Hematopoietic multipotent progenitor cell treated with erythropoietin and hydrocortisone succinate and interleukin-3 and kit ligand, for 6 days (in vitro differentiated cells): ENCODE results near the gene KRTAP5-3.
"Not testable (repeated sequence)": the region's sequence is repeated elsewhere in the genome, so short reads cannot be mapped to it uniquely, and the experiment has no call there.

ENCODE experiments used
- DNase-seq: peaks from one replicate; pipeline ENCODE4 v3.0.0-alpha.2; 2015

Gene KRTAP5-3

DNA sequence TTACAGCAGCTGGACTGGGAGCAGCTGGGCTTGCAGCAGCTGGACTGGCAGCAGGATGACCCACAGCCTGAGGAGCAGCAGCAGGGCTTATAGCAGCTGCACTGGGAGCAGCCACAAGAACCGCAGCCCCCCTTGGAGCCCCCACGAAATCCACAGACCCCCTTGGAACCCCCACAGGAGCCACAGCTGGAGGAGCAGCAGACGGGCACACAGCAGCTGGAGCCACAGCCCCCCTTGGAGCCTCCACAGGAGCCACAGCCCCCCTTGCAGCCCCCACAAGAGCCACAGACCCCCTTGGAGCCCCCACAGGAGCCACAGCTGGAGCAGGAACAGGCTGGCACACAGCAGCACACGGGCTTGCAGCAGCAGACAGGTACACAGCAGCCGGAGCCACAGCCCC lies 362 bp downstream of the KRTAP5-3 start:
- not testable (repeated sequence) for DNase-seq

GRCh38 chr11:1607156-1607845 lies 962 bp downstream of the KRTAP5-3 start:
- not testable (repeated sequence) for DNase-seq

DNA sequence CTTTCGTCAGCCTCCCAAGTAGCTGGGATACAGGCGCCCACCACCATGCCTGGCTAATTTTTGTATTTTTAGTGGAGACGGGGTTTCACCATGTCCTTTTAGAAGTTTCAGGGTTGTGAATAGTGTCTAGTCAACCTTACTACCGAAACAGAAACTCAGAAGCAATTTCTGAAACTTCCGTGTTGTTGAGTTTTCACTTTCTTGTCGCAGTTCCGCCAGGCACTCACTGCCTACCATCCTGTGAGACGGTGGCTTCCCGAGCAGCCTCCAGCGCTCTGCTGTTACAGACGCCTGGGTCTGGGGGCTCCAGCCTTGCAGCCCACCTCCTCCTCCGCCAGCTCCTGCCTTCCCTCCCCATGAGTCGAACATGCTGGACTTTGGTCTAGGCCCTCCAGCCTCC lies 2.3 kb downstream of the KRTAP5-3 start:
- DNase-seq = not testable (repeated sequence)

DNA sequence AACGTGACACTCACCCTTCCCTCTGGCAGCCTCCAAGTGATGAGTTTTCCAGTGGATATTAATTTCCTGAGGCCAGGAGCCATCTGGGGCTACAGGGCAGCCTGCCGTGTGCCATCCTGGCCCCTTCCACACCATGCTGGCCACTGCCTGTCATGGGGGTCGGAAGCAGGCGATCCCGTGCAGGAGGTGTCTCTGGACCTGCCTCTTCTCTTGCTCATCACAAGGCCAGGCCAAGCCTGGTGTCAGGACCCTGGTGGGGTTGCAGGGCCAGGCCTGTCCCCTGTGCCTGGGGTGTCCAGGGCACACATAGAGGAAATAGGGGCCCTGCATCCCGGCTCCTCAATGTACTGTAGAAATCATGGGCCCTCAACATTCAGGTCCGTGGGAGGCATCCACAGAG lies 3.6 kb downstream of the KRTAP5-3 start:
- no peak for DNase-seq

GRCh38 chr11:1604181-1604580 lies 4.1 kb downstream of the KRTAP5-3 start:
- DNase-seq = no peak

- no peak for DNase-seq
Observed at GRCh38 chr11:1603629-1604028, 4.6 kb downstream of the KRTAP5-3 start.

GRCh38 chr11:1601663-1602062 lies 6.6 kb downstream of the KRTAP5-3 start:
- DNase-seq = not testable (repeated sequence)

DNA sequence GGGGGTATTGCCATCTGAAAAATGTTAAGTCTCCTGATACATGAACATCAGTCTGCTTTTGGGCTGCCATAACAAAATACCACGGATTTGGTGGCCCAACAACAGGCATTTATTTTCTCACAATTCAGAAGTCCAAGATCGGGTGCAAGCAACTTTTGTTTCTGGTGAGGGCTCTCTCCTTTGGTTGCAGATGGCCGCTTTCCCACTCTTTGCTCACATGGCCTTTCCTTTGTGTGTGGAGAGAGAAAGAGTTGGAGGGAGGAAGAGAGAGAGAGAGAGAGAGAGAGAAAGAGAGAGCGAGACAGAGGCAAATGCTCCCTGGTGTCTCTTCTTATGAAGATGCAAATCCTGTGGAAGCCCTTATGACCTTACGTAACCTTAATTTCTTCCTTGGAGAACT lies 7.6 kb downstream of the KRTAP5-3 start:
- DNase-seq = no peak

DNA sequence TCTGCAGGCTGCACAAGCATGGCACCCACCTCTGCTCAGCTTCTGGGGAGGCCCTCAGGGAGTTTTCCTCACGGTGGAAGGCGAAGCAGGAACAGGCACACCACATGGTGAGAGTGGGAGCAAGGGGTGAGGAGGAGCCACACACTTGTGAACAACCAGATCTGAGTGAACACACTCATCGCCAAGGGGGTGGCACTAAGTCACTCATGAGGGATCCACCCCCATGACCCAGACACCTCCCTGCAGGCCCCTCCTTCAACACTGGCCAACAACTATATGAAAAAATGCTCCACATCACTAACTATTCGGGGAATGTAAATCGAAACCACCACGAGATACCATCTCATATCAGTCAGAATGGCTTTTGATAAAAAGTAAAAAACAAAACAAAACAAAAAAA lies 9.4 kb downstream of the KRTAP5-3 start:
- DNase-seq = no peak

DNA sequence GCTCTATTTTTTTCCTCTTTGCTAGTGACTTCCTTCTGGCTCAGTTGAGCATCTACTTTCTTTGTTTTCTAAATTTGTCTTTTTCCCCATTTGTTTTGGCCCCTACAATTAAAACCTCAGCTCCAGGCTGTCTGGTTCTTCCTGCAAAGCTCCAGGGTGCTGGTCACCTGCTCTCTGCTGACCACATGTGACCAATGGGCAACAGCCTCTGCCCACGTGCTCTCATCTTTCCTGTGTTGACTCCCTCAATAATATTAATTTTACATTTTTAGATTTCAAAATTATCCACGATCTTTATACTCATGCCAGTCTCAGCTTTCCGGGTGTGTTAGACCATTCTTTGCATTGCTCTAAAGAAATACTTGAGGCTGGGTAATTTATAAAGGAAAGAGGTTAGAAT lies 9.9 kb downstream of the KRTAP5-3 start:
- not testable (repeated sequence) for DNase-seq

DNA sequence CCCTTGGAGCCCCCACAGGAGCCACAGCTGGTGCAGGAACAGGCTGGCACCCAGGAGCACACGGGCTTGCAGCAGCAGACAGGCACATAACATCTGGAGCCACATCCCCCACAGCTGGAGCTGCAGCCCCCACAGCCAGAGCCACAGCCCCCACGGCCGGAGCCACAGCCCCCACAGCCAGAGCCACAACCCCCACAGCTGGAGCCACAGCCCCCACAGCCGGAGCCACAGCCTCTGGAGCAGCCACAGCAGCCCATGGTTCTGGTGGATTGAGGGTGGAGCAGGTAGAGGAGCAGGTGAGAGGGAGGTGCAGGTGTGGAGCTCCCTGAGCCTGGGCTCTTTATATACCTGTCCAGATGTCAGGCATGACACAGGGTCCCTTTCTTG lies 10.3 kb downstream of the KRTAP5-3 start, which contains the start of gene KRTAP5-2:
TSS of gene KRTAP5-2 (minus strand) at position 301 of the 387 bp plus-strand sequence. CDS start at position 257, 44 bp downstream.
- DNase-seq = no peak

DNA sequence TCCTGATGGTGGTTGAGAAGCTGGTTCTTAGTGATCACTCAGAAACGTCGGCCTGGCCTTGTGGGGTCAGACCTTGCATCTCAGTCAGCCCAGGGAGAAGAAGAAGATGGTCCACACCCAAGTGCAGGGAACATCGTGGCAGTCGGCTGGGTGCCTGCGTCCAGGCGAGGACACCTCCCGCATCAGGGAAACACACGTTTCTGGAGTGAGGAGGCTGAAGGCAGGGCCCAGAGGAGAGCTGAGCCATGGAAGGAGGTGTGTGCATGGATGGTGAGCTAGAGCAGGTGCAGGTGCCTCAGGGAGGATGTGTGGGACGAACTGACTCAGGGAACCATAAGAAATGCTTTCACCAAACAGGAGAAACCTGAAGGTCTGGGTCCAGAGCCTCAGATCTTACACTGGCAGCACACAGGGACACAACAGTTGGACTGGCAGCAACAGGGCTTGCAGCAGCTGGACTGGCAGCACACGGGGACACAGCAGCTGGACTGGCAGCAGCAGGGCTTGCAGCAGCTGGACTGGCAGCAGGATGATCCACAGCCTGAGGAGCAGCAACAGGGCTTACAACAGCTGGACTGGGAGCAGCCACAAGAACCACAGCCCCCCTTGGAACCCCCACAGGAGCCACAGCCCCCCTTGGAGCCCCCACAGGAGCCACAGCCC lies 10.8 kb downstream of the KRTAP5-3 start:
- no peak for DNase-seq

GRCh38 chr11:1596576-1597121 lies 11.6 kb downstream of the KRTAP5-3 start:
- DNase-seq = not testable (repeated sequence)

- DNase-seq = not testable (repeated sequence)
Observed at GRCh38 chr11:1595994-1596575, 12.2 kb downstream of the KRTAP5-3 start.

DNA sequence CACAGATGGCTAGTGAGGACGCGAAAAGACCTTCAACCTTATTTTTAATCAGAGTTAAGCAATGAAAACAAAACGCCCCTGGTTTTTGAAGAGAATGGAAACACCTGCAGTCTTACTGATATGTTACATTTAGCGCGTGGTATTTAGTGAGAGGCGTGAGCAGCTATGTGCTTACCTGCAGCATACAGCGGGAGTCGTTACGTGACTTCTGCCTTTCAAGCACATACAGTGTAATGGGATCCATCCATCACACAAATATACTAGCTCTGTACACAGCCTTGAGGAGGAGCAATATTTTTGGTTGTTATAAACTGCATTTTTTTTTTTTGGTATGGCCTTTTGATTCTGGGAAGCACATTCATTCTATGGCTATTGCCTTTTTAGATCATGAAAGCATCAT lies 15.6 kb downstream of the KRTAP5-3 start:
- no peak for DNase-seq

DNA sequence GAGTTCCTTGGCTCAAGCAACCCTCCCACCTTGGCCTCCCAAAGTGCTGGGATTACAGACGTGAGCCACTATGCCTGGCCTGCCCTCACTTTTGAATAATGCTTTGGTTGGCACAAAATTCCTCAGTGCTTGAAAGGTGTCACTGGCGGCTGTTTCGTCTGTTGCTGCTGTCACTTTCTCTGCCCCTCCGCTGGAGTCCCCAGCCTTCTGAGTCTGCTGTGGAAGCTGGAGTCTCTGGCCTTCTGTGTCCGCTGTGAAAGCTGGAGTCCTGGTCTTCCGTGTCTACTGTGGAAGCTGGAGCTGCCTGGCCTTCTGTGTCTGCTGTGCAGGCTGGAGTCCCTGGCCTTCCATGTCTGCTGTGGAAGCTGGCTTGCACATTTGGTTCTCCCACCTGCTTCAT lies 18.3 kb downstream of the KRTAP5-3 start:
- DNase-seq = no peak

- DNase-seq = not testable (repeated sequence)
Observed at GRCh38 chr11:1589191-1589963, 18.9 kb downstream of the KRTAP5-3 start.

DNA sequence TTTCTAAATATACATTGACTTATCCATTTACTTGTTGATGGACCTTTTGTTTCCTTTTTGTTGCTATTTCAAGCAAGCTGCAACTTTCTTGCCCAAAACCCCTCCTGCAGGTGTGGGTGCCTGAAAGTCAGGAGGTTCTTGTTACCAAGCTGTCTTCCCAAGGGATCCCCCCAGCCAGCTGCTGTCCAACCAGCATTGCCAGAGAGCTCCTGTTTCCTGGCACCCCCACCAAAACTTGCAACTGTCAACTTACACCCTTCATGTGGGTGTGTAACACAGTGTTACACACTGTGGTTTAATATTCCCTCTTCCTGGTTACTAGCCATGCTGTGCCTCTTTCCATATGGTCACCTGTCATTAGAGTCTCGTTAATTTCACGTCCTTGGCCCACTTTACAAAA lies 21.6 kb downstream of the KRTAP5-3 start:
- no peak for DNase-seq

DNA sequence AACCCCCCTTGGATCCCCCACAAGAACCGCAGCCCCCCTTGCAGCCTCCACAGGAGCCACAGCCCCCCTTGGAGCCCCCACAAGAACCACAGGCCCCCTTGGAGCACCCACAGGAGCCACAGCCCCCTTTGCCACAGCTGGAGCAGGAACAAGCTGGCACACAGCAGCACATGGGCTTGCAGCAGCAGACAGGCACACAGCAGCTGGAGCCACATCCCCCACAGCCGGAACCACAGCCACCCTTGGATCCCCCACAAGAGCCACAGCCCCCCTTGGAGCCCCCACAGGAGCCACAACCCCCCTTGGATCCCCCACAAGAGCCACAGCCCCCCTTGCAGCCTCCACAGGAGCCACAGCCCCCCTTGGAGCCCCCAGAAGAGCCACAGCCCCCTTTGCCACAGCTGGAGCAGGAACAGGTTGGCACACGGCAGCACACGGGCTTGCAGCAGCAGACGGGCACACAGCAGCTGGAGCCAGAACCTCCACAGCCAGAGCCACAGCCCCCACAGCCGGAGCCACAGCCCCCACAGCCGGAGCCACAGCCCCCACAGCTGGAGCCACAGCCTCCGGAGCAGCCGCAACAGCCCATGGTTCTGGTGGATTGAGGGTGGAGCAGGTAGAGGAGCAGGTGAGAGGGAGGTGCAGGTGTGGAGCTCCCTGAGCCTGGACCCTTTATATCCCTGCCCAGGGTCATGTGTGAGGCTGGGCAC lies 23.4 kb downstream of the KRTAP5-3 start, which contains the start of gene KRTAP5-1:
TSS of gene KRTAP5-1 (minus strand) at position 623 of the 710 bp plus-strand sequence. CDS start at position 589, 34 bp downstream.
- not testable (repeated sequence) for DNase-seq

DNA sequence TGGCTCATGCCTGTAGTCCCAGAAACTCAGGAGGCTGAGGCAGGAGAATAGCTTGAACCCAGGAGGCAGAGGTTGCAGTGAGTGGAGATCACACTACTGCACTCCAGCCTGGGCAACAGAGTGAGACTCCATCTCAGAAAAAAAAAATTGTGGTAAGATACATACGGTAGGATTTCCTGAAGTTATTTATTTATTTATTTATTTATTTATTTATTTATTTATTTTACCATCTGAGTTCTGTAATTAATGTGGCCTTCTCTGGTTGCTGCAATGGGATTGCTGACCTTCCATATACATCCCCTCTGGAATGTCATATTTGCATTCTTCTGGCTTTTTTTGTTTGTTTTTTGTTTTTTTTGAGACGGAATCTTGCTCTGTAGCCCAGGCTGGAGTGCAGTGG lies 25.4 kb downstream of the KRTAP5-3 start:
- DNase-seq = not testable (repeated sequence)

DNA sequence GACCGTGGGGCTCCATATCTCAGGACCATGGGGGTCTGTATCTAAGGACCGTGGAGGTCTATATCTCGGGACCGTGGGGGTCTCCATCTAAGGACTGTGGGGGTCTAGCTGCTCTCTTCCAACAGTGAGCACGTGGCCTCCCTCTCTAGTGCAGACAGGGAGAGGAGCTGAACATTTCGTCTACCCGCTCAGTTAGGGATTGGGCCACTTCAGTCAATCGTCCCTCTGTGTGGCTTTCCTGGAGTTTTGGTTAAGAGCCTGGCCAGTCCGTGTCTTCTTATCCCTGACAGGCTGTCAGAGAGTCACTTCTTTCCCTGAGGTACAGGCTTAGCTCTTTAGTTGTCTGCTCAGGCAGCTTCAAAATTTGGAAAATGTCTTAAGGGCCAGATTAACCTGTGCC lies 26.3 kb downstream of the KRTAP5-3 start:
- no peak for DNase-seq

DNA sequence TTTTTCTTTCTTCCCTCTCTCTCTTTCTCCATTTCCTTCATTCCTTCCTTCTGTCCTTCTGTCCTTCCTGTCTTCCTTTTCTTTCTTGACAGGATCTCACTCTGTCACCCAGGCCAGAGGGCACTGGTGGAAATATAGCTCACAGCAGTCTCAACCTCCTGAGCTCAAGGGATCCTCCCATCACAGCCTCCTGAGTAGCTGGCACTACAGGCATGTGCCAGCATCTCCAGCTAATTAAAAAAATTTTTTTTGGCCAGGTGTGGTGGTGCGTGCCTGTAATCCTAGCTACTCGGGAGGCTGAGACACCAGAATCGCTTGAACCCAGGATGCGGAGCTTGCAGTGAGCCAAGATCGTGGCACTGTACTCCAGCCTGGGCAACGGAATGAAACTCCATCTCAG lies 31.4 kb downstream of the KRTAP5-3 start:
- DNase-seq = no peak
